Tibial nerve (tissue), 4 donors: ENCODE measurements around the gene CLEC9A.

ENCODE experiments used
- EP300 ChIP-seq, 2 donors: sonication (generic); formaldehyde crosslinking; IDR thresholded peaks; one replicate each; pipeline ENCODE4 v1.6.1; 2017; ENCODE audit warnings: antibody characterized with exemption in 2 of 2, mild to moderate bottlenecking in 1 of 2
- TF ChIP-seq, protein P1 (sequence below), 5 experiments: fragments of 200-600 bp in 3 of 5; fragments of 450-650 bp in 2 of 5; sonication (generic) in 3 of 5; IDR thresholded peaks; one replicate each; pipeline ENCODE4 v1.5.1; 2016 to 2019; ENCODE audit warnings: antibody characterized with exemption in 5 of 5, mild to moderate bottlenecking in 3 of 5, moderate library complexity in 2 of 5

DNA sequence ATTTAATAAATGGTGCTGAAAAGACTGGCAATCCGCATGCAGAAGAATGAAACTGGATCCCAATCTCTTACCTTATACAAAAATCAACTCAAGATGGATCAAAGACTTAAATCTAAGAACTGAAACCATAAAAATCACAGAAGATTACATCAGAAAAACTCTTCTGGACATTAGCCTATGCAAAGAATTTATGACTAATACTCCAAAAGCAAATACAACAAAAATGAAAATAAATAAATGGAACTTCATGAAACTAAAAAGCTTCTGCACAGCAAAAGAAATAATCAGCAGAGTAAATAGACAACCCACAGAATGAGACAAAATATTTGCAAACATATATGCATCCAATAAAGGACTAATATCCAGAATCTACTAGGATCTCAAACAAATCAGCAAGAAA is 82.6 kb downstream of the CLEC9A start:
- no peak for TF ChIP-seq EP300 (IDR thresholded peaks at IDR 0.05)
- TF ChIP-seq, protein P1, sequence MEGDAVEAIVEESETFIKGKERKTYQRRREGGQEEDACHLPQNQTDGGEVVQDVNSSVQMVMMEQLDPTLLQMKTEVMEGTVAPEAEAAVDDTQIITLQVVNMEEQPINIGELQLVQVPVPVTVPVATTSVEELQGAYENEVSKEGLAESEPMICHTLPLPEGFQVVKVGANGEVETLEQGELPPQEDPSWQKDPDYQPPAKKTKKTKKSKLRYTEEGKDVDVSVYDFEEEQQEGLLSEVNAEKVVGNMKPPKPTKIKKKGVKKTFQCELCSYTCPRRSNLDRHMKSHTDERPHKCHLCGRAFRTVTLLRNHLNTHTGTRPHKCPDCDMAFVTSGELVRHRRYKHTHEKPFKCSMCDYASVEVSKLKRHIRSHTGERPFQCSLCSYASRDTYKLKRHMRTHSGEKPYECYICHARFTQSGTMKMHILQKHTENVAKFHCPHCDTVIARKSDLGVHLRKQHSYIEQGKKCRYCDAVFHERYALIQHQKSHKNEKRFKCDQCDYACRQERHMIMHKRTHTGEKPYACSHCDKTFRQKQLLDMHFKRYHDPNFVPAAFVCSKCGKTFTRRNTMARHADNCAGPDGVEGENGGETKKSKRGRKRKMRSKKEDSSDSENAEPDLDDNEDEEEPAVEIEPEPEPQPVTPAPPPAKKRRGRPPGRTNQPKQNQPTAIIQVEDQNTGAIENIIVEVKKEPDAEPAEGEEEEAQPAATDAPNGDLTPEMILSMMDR (IDR thresholded peaks at IDR 0.05) = no peak
